D721Med (cell line): ENCODE data around the gene FRY.

Source experiments
- DNase-seq: peaks from one replicate; pipeline ENCODE4 v3.0.0; 2011; ENCODE audit warnings: low spot score; ENCODE audit not compliant: insufficient read length
- FAIRE-seq: peaks from 2 replicates; lab custom pipeline; 2011; peaks lifted over from hg19 to GRCh38; lab: Jason Lieb, UNC
- CTCF ChIP-seq: IDR thresholded peaks from 2 replicates; pipeline ENCODE4 v1.5.1; 2012; ENCODE audit warnings: mild to moderate bottlenecking, control low read depth; ENCODE audit not compliant: insufficient read depth; ENCODE audit errors: missing control alignments

The FRY gene

GRCh38 chr13:32195713-32196112 lies 164.1 kb downstream of the FRY start:
- FAIRE-seq (no peak), DNase-seq (no peak)
- TF ChIP-seq CTCF = no peak

- DNase-seq (no peak), FAIRE-seq (no peak)
- no peak for TF ChIP-seq CTCF
These were observed 167.6 kb downstream of the FRY start for GRCh38 chr13:32199168-32199567.

- no peak for FAIRE-seq
- DNase-seq = no peak
These were observed 169.2 kb downstream of the FRY start for GRCh38 chr13:32200741-32201140.

GRCh38 chr13:32201809-32202208 lies 170.2 kb downstream of the FRY start:
- DNase-seq = no peak
- TF ChIP-seq CTCF = no peak
- FAIRE-seq = no peak

More at GRCh38 chr13:32200741-32201140, 169.2 kb downstream of the FRY start:
- no peak for TF ChIP-seq CTCF

GRCh38 chr13:32202268-32202667 lies 170.7 kb downstream of the FRY start:
- no peak for TF ChIP-seq CTCF
- no peak for FAIRE-seq
- DNase-seq = no peak

GRCh38 chr13:32203221-32203620 lies 171.6 kb downstream of the FRY start:
- no peak for DNase-seq
- FAIRE-seq = no peak
- TF ChIP-seq CTCF = no peak

- no peak for TF ChIP-seq CTCF
- FAIRE-seq = no peak
- no peak for DNase-seq
These were observed 172.2 kb downstream of the FRY start for GRCh38 chr13:32203736-32204135.
